WI38 (cell line): ENCODE results near the gene ATPAF2.

Source experiments
- H3K4me3 ChIP-seq: 2 replicates; pipeline ENCODE4 v1.5.1; 2011; ENCODE audit warnings: low read depth, mild to moderate bottlenecking, control low read depth, low read length
- TF ChIP-seq, protein P1 (sequence below): IDR thresholded peaks from 2 replicates; pipeline ENCODE4 v1.5.1; 2012; ENCODE audit warnings: low read depth, mild to moderate bottlenecking, control low read depth, low read length

The ATPAF2 gene

DNA sequence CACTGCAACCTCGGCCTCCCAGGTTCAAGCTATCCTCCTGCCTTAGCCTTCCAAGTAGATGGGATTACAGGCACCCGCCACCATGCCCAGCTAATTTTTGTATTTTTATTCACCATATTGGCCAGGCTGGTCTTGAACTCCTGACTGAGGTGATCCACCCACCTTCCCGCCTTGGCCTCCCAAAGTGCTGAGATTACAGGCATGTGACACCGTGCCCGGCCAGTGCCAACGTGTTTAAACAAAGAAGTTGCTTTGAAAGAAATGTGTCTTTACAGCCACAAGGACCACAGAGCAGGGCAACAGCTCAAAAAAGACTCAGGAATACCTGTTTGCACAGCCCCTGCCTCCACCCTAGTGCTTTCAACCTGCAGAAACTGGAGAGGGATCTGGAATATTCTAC is 25.0 kb downstream of the ATPAF2 start:
- TF ChIP-seq, protein P1, sequence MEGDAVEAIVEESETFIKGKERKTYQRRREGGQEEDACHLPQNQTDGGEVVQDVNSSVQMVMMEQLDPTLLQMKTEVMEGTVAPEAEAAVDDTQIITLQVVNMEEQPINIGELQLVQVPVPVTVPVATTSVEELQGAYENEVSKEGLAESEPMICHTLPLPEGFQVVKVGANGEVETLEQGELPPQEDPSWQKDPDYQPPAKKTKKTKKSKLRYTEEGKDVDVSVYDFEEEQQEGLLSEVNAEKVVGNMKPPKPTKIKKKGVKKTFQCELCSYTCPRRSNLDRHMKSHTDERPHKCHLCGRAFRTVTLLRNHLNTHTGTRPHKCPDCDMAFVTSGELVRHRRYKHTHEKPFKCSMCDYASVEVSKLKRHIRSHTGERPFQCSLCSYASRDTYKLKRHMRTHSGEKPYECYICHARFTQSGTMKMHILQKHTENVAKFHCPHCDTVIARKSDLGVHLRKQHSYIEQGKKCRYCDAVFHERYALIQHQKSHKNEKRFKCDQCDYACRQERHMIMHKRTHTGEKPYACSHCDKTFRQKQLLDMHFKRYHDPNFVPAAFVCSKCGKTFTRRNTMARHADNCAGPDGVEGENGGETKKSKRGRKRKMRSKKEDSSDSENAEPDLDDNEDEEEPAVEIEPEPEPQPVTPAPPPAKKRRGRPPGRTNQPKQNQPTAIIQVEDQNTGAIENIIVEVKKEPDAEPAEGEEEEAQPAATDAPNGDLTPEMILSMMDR = no peak
- no peak overlapping the region for H3K4me3 ChIP-seq

DNA sequence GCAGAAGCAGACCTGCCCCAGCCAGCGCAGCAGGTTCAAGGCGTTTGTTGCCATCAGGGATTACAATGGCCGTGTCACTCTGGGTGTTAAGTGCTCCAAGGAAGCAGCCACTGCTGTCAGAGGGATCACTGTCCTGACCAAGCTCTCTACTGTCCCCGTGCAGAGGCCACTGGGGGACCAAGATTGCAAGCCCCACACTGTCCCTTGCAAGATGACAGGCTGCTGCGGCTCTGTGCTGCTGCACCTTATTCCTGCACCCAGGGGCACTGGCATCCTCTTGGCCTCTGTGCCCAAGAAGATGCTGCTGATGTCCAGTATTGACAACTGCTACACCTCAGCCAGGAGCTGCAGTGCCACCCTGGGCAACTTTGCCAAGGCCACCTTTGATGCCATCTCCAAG is 27.7 kb downstream of the ATPAF2 start:
- TF ChIP-seq, protein P1 = no peak
- H3K4me3 ChIP-seq = no peak overlapping the region

DNA sequence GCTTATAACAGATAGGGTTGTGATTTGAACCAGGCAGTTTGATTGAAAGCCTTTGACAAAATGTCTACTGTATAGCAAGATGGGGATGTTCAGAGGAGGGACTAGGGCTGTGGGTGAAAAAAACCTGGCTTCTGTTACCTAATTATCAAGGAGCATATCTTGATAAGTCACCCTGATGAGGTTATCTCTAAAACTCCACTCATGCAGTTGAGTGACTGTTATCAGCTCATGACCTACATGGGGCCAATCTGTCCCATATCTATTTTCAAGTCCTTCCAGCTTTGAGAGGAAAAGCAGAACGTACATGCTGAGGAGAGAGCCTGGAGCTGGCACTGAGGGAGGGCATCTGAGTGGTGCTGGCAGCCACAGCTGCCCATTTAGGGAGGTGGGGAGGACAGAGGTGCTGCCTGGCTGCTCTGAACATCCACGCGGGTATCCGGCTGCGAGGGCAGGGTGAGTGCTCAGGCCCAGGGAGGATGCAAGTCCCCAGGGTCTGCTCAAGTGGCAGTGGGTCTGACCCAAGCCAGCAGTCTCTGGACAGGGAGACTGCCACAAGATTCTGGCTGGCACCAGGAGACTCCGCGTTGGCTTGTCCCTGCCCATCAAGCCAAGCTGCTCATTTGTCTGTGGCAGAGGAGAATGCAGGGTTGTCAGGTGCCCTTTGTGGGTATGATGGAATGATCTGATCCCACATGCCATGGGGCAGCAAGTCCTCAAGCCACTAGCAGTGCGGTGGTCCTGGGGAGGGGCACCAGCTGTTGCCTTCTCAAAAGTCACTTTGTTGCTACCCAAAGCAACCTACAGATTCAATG is 29.2 kb downstream of the ATPAF2 start:
- no peak overlapping the region for H3K4me3 ChIP-seq
- TF ChIP-seq, protein P1 = no peak

DNA sequence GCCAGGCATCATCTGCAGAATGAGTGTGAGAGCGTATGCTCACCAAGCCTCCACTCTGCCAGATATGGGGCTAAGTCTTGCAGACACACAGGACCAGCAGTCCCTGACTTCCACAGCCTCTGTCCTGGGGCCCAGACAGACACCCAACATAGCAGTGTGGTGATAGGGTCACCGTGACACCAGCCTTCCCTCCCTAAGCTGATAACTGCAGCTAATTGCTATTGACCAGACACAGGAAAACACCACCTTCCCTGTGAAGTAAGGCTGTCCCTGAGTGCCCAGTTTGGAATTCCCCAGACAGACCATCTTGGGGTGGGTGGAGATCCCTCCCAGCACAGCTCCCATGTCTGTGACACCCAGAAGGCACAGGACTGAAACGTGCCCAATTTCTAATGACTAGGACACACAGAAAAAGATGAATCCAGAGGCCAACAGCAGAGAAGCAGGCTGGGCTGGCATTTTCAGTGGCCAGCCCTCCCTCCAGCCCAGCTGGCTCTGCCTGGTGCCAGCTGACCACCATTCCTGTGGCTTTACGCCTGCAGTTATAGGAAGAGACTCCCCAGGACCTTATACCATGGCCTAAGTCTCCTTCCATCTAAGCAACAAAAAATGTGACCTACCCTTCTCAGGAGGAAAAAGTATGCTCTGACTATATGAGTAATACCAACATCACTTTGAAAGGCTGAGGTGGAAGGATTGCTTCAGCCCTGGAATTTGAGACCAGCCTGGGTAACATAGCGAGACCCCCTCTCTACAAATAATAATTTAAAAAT is 30.3 kb downstream of the ATPAF2 start:
- TF ChIP-seq, protein P1 = no peak
- H3K4me3 ChIP-seq = no peak overlapping the region

DNA sequence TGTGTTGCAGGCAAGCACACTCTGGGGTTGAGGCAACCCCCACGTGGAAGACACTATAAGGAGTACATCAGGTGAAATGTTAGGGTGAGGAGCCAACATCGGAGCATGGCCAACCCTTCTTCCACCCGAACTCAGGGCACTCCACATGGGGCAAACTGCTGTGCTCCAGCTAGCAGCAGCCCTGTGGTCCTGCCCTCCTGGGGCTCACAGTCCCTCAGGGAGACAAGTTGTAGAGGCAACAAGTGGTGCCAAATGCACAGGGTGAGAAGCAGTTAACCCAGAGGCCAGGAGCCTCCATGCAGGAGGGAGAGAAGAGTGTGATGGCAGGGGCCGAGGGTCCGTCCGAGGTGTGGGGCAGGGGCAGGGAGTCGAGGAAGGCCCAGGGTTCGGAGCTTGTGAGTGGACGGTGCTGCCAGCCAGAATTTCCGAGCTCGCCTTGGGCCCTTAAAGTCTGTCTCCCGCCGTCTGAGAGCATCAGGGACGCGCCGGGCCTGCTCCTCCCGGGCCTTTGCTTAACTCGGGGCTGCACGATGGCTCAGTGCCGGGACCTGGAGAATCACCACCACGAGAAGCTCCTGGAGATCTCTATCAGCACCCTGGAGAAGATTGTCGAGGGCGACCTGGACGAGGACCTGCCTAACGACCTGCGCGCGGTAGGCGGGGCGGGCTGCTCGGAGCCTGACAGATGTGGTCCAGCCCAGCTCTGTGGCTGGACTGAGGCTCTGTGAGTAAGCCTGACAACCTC is 32.3 kb downstream of the ATPAF2 start:
- TF ChIP-seq, protein P1 = no peak
- no peak overlapping the region for H3K4me3 ChIP-seq

DNA sequence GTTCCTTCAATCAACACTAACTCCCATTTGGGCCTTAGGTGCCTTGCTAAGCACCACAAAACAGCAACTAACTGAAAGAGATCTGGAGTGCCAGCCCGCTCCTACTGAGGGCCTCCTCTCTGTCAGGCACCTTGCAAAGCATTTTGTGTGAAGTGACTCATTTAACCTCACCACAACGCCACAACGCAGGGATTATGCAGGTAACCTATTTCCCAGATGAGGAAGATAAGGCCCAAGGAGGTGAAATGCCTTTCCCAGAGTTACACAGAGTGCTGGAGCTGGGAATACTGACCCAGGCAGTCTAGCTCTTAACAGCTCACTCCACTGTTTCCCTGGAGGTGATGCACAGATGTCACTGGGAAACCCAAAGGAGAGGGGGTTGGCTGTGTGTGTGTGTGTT is 33.5 kb downstream of the ATPAF2 start:
- TF ChIP-seq, protein P1 = no peak
- H3K4me3 ChIP-seq = no peak overlapping the region
